ENCODE results near the gene CD84. TPM values are rescaled to one million over a fixed set of nuclear protein-coding genes. Genes with fewer than 3 reads are reported as not detected.
"Not testable (repeated sequence)": the region's sequence is repeated elsewhere in the genome, so short reads cannot be mapped to it uniquely, and the experiment has no call there.

The CD84 gene
- polyA plus RNA-seq, 1 donor (not counting 4 experiments of a cell fraction or from before 2014, with no cell fraction given) = not detected

DNA sequence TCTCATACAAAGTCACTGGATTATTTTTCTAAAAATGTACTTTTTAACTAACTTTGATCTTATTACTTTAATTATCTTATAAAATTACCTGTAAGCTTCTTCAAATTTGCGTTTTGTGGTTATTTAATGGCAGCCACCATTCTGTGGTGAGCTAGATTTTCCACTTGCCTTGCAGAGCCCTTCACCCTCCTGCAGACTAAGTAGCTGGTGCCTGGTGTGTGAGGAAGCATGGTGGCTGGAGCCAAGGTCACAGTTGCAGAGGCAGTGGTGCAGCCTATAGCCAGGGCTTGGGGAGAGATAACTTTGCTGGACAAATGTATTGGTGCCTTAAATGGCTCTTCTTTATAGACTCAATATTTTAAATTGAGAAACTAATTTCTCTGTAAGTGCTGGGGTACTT is 11.2 kb upstream of the CD84 start:
- Histone ChIP-seq H3K27ac (ENCODE audit: control insufficient read depth, insufficient read depth, low read length) (no peak overlapping the region), H2AFZ (ENCODE audit: control insufficient read depth, low read length) (no peak overlapping the region), H3K4me2 (ENCODE audit: control insufficient read depth, extremely low read depth, insufficient read depth, low read depth, low read length) (no peak overlapping the region), H4K20me1 (ENCODE audit: control insufficient read depth, extremely low read depth, insufficient read depth, low read length) (no peaks in the 10 kb centered on the region), H3K4me1 (ENCODE audit: control insufficient read depth, extremely low read depth, insufficient read depth, low read length) (no peaks in the 10 kb centered on the region), H3K9ac (ENCODE audit: control insufficient read depth, extremely low read depth, insufficient read depth, low read length) (no peak overlapping the region), H3K79me2 (ENCODE audit: control insufficient read depth, insufficient read depth, low read length) (no peaks in the 10 kb centered on the region), H3K36me3 (ENCODE audit: control insufficient read depth in 2 of 2, extremely low read depth in 1 of 2, insufficient read depth in 2 of 2, low read length in 2 of 2) (no peaks in the 10 kb centered on the region), H3K9me3 (ENCODE audit: control insufficient read depth, low read depth, low read length) (no peaks in the 10 kb centered on the region), H3K27me3 (ENCODE audit: control insufficient read depth, extremely low read depth, insufficient read depth, low read length) (no peaks in the 10 kb centered on the region), H3K4me3 (ENCODE audit: control insufficient read depth in 2 of 3, extremely low read depth in 1 of 3, insufficient read depth in 2 of 3, low read depth in 1 of 3, low read length in 3 of 3) (no peak overlapping the region), H3K9me1 (ENCODE audit: control insufficient read depth, extremely low read depth, insufficient read depth, low read length) (no peaks in the 10 kb centered on the region)
- DNase-seq (ENCODE audit: low read depth, low spot score) (no peak), FAIRE-seq (no peak)
- dilution Hi-C loops (cut with MboI; ENCODE audit: extremely low pct_ligation_motif_present, low sequenced_read_pairs) = no loop called here
- no peak for TF ChIP-seq EZH2 (IDR thresholded peaks at IDR 0.05; ENCODE audit: low read length)

DNA sequence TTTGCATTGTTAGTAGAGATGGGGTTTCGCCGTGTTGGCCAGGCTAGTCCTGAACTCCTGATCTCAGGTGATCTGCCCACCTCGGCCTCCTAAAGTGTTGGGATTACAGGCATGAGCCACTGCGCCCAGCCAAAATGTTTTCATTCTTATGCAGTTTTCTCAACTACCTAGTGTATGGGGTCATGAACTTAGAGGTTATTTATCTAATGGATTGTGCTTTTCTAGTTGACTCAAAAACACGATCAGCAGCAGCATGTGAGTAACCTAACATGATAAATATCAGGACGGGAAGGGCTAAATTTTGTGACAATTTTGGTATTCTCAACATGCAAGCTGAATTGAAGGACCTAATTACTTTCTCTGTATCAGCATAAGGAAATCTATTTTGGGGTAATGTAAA is 9.2 kb upstream of the CD84 start:
- H2AFZ ChIP-seq (ENCODE audit: control insufficient read depth, low read length) = no peak overlapping the region
- H3K9me1 ChIP-seq (ENCODE audit: control insufficient read depth, extremely low read depth, insufficient read depth, low read length) = no peaks in the 10 kb centered on the region
- FAIRE-seq (no peak), DNase-seq (ENCODE audit: low read depth, low spot score) (no peak)
- H3K9ac ChIP-seq (ENCODE audit: control insufficient read depth, extremely low read depth, insufficient read depth, low read length) = no peak overlapping the region
- no peak overlapping the region for H3K27ac ChIP-seq (ENCODE audit: control insufficient read depth, insufficient read depth, low read length)
- H3K4me1 ChIP-seq (ENCODE audit: control insufficient read depth, extremely low read depth, insufficient read depth, low read length) = no peaks in the 10 kb centered on the region
- H3K4me3 ChIP-seq (ENCODE audit: control insufficient read depth in 2 of 3, extremely low read depth in 1 of 3, insufficient read depth in 2 of 3, low read depth in 1 of 3, low read length in 3 of 3) = no peak overlapping the region
- no peaks in the 10 kb centered on the region for H3K79me2 ChIP-seq (ENCODE audit: control insufficient read depth, insufficient read depth, low read length)
- H3K9me3 ChIP-seq (ENCODE audit: control insufficient read depth, low read depth, low read length) = no peaks in the 10 kb centered on the region
- TF ChIP-seq EZH2 (IDR thresholded peaks at IDR 0.05; ENCODE audit: low read length) = no peak
- H4K20me1 ChIP-seq (ENCODE audit: control insufficient read depth, extremely low read depth, insufficient read depth, low read length) = no peaks in the 10 kb centered on the region
- H3K27me3 ChIP-seq (ENCODE audit: control insufficient read depth, extremely low read depth, insufficient read depth, low read length) = no peaks in the 10 kb centered on the region
- H3K36me3 ChIP-seq (ENCODE audit: control insufficient read depth in 2 of 2, extremely low read depth in 1 of 2, insufficient read depth in 2 of 2, low read length in 2 of 2) = no peaks in the 10 kb centered on the region
- dilution Hi-C loops (cut with MboI; ENCODE audit: extremely low pct_ligation_motif_present, low sequenced_read_pairs) = no loop called here
- H3K4me2 ChIP-seq (ENCODE audit: control insufficient read depth, extremely low read depth, insufficient read depth, low read depth, low read length) = no peak overlapping the region

- no peak overlapping the region for H3K4me2 ChIP-seq (ENCODE audit: control insufficient read depth, extremely low read depth, insufficient read depth, low read depth, low read length)
- no peaks in the 10 kb centered on the region for H3K4me1 ChIP-seq (ENCODE audit: control insufficient read depth, extremely low read depth, insufficient read depth, low read length)
- H3K9ac ChIP-seq (ENCODE audit: control insufficient read depth, extremely low read depth, insufficient read depth, low read length) = no peak overlapping the region
- no peak overlapping the region for H2AFZ ChIP-seq (ENCODE audit: control insufficient read depth, low read length)
- no peaks in the 10 kb centered on the region for H4K20me1 ChIP-seq (ENCODE audit: control insufficient read depth, extremely low read depth, insufficient read depth, low read length)
- no peaks in the 10 kb centered on the region for H3K27me3 ChIP-seq (ENCODE audit: control insufficient read depth, extremely low read depth, insufficient read depth, low read length)
- no peaks in the 10 kb centered on the region for H3K36me3 ChIP-seq (ENCODE audit: control insufficient read depth in 2 of 2, extremely low read depth in 1 of 2, insufficient read depth in 2 of 2, low read length in 2 of 2)
- H3K9me3 ChIP-seq (ENCODE audit: control insufficient read depth, low read depth, low read length) = no peaks in the 10 kb centered on the region
- H3K79me2 ChIP-seq (ENCODE audit: control insufficient read depth, insufficient read depth, low read length) = no peaks in the 10 kb centered on the region
- no peak for DNase-seq (ENCODE audit: low read depth, low spot score)
- dilution Hi-C loops (cut with MboI; ENCODE audit: extremely low pct_ligation_motif_present, low sequenced_read_pairs) = no loop called here
- no peak for FAIRE-seq
- H3K4me3 ChIP-seq (ENCODE audit: control insufficient read depth in 2 of 3, extremely low read depth in 1 of 3, insufficient read depth in 2 of 3, low read depth in 1 of 3, low read length in 3 of 3) = no peak overlapping the region
- no peak overlapping the region for H3K27ac ChIP-seq (ENCODE audit: control insufficient read depth, insufficient read depth, low read length)
- no peaks in the 10 kb centered on the region for H3K9me1 ChIP-seq (ENCODE audit: control insufficient read depth, extremely low read depth, insufficient read depth, low read length)
- TF ChIP-seq CTCF (optimal IDR thresholded peaks at IDR 0.05 in 1 of 3, IDR thresholded peaks at IDR 0.05 in 1 of 3, conservative IDR thresholded peaks at IDR 0.05 in 1 of 3; ENCODE audit: extremely low read depth in 1 of 3, insufficient read depth in 2 of 3, low read length in 3 of 3) = no peak
- no peak for TF ChIP-seq EZH2 (IDR thresholded peaks at IDR 0.05; ENCODE audit: low read length)
Measured at GRCh38 chr1:160584784-160585183, 5.5 kb upstream of the CD84 start.

DNA sequence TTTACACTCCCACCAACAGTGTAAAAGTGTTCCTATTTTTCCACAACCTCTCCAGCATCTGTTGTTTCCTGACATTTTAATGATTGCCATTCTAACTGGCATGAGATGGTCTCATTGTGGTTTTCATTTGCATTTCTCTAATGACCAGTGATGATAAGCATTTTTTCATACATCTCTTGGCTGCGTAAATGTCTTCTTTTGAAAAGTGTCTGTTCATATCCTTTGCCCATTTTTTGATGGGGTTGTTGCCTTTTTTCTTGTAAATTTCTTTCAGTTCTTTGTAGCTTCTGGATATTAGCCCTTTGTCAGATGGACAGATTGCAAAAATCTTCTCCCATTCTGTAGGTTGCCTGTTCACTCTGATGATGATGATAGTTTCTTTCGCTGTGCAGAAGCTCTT is 3.7 kb upstream of the CD84 start:
- DNase-seq (ENCODE audit: low read depth, low spot score); H4K20me1 ChIP-seq (ENCODE audit: control insufficient read depth, extremely low read depth, insufficient read depth, low read length); H3K4me3 ChIP-seq (ENCODE audit: control insufficient read depth in 2 of 3, extremely low read depth in 1 of 3, insufficient read depth in 2 of 3, low read depth in 1 of 3, low read length in 3 of 3); H3K9me3 ChIP-seq (ENCODE audit: control insufficient read depth, low read depth, low read length); H2AFZ ChIP-seq (ENCODE audit: control insufficient read depth, low read length); H3K79me2 ChIP-seq (ENCODE audit: control insufficient read depth, insufficient read depth, low read length); H3K36me3 ChIP-seq (ENCODE audit: control insufficient read depth in 2 of 2, extremely low read depth in 1 of 2, insufficient read depth in 2 of 2, low read length in 2 of 2); H3K27ac ChIP-seq (ENCODE audit: control insufficient read depth, insufficient read depth, low read length); H3K27me3 ChIP-seq (ENCODE audit: control insufficient read depth, extremely low read depth, insufficient read depth, low read length); H3K4me2 ChIP-seq (ENCODE audit: control insufficient read depth, extremely low read depth, insufficient read depth, low read depth, low read length); H3K4me1 ChIP-seq (ENCODE audit: control insufficient read depth, extremely low read depth, insufficient read depth, low read length); FAIRE-seq; dilution Hi-C loops (cut with MboI; ENCODE audit: extremely low pct_ligation_motif_present, low sequenced_read_pairs); H3K9me1 ChIP-seq (ENCODE audit: control insufficient read depth, extremely low read depth, insufficient read depth, low read length); H3K9ac ChIP-seq (ENCODE audit: control insufficient read depth, extremely low read depth, insufficient read depth, low read length): not testable (repeated sequence)
